ENCODE measurements around the gene CAMTA2. TPM values are rescaled to one million over a fixed set of nuclear protein-coding genes. Genes with fewer than 3 reads are reported as not detected.

The CAMTA2 gene
- polyA plus RNA-seq, 1 donor (not counting 4 experiments of a cell fraction or from before 2014, with no cell fraction given): 8.5 TPM

DNA sequence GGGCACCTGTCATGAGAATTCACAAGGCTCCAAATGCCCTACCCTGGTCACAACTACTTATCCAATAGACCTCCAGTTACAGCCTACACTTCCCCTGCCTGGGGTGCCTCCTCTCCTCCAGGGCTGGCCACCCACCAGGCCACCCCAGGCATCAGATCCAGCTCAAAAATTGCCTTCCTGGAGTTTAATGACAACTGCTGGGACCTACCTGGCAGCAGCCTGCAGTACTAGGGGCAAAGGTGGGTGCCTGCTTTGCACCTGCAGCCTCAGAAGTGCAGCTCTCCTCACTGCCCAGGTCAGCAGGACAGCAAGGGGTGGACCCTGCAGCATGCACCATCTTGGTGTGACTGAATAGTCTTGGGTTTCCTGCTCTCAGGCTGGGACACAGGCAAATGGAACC lies 51.8 kb downstream of the CAMTA2 start:
- Histone ChIP-seq H3K4me2 (ENCODE audit: control insufficient read depth, extremely low read depth, insufficient read depth, low read depth, low read length) (no peak overlapping the region), H3K27ac (ENCODE audit: control insufficient read depth, insufficient read depth, low read length) (no peak overlapping the region), H3K4me3 (ENCODE audit: control insufficient read depth in 2 of 3, extremely low read depth in 1 of 3, insufficient read depth in 2 of 3, low read depth in 1 of 3, low read length in 3 of 3) (no peak overlapping the region), H3K9me1 (ENCODE audit: control insufficient read depth, extremely low read depth, insufficient read depth, low read length) (no peaks in the 10 kb centered on the region), H3K4me1 (ENCODE audit: control insufficient read depth, extremely low read depth, insufficient read depth, low read length) (peaks cover 13% of the 10 kb centered on the region), H2AFZ (ENCODE audit: control insufficient read depth, low read length) (no peak overlapping the region), H3K27me3 (ENCODE audit: control insufficient read depth, extremely low read depth, insufficient read depth, low read length) (no peaks in the 10 kb centered on the region), H3K36me3 (ENCODE audit: control insufficient read depth in 2 of 2, extremely low read depth in 1 of 2, insufficient read depth in 2 of 2, low read length in 2 of 2) (peaks cover 10 to 19% of the 10 kb centered on the region in 2 experiments), H3K9ac (ENCODE audit: control insufficient read depth, extremely low read depth, insufficient read depth, low read length) (no peak overlapping the region), H4K20me1 (ENCODE audit: control insufficient read depth, extremely low read depth, insufficient read depth, low read length) (no peaks in the 10 kb centered on the region), H3K79me2 (ENCODE audit: control insufficient read depth, insufficient read depth, low read length) (peaks cover 21% of the 10 kb centered on the region), H3K9me3 (ENCODE audit: control insufficient read depth, low read depth, low read length) (no peaks in the 10 kb centered on the region)
- no peak for TF ChIP-seq CTCF (optimal IDR thresholded peaks at IDR 0.05 in 1 of 3, IDR thresholded peaks at IDR 0.05 in 1 of 3, conservative IDR thresholded peaks at IDR 0.05 in 1 of 3; ENCODE audit: extremely low read depth in 1 of 3, insufficient read depth in 2 of 3, low read length in 3 of 3)
- TF ChIP-seq EZH2 (IDR thresholded peaks at IDR 0.05; ENCODE audit: low read length): no peak
- DNase-seq (ENCODE audit: low read depth, low spot score): no peak
- dilution Hi-C loops (cut with MboI; ENCODE audit: extremely low pct_ligation_motif_present, low sequenced_read_pairs): no loop called here
- no peak for FAIRE-seq

DNA sequence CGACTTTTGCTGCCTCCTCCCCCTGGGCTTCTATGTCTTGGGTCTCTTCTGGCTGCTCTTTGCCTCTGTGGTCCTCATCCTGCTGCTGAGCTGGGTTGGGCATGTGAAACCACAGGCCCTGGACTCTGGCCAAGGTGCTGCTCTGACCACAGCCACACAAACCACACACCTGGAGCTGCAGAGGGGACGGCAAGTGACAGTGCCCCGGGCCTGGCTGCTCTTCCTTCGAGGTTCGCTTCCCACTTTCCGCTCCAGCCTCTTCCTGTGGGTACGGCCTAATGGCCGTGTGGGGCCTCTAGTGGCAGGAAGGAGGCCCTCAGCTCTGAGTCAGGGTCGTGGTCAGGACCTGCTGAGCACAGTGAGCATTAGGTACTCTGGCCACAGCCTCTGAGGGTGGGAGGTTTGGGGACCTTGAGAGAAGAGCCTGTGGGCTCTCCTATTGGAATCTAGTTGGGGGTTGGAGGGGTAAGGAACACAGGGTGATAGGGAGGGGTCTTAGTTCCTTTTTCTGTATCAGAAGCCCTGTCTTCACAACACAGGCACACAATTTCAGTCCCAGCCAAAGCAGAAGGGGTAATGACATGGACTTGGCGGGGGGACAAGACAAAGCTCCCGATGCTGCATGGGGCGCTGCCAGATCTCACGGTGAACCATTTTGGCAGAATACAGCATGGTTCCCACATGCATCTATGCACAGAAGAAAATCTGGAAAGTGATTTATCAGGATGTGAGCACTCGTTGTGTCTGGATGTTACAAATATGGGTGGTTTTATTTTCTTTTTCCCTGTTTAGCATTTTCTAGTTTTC lies 53.1 kb downstream of the CAMTA2 start:
- dilution Hi-C loops (cut with MboI; ENCODE audit: extremely low pct_ligation_motif_present, low sequenced_read_pairs): no loop called here
- peak overlapping the region; percentile 28 for H3K9ac ChIP-seq (ENCODE audit: control insufficient read depth, extremely low read depth, insufficient read depth, low read length)
- H3K79me2 ChIP-seq (ENCODE audit: control insufficient read depth, insufficient read depth, low read length): peaks cover 17% of the 10 kb centered on the region
- no peak overlapping the region for H2AFZ ChIP-seq (ENCODE audit: control insufficient read depth, low read length)
- peaks cover 10 to 19% of the 10 kb centered on the region in 2 experiments for H3K36me3 ChIP-seq (ENCODE audit: control insufficient read depth in 2 of 2, extremely low read depth in 1 of 2, insufficient read depth in 2 of 2, low read length in 2 of 2)
- no peak overlapping the region for H3K4me2 ChIP-seq (ENCODE audit: control insufficient read depth, extremely low read depth, insufficient read depth, low read depth, low read length)
- FAIRE-seq (no peak), DNase-seq (ENCODE audit: low read depth, low spot score) (no peak)
- TF ChIP-seq CTCF (optimal IDR thresholded peaks at IDR 0.05 in 1 of 3, IDR thresholded peaks at IDR 0.05 in 1 of 3, conservative IDR thresholded peaks at IDR 0.05 in 1 of 3; ENCODE audit: extremely low read depth in 1 of 3, insufficient read depth in 2 of 3, low read length in 3 of 3) (peak; percentile 20 to 50 (median 40)), EZH2 (IDR thresholded peaks at IDR 0.05; ENCODE audit: low read length) (no peak)
- H4K20me1 ChIP-seq (ENCODE audit: control insufficient read depth, extremely low read depth, insufficient read depth, low read length): no peaks in the 10 kb centered on the region
- H3K9me3 ChIP-seq (ENCODE audit: control insufficient read depth, low read depth, low read length): no peaks in the 10 kb centered on the region
- H3K4me1 ChIP-seq (ENCODE audit: control insufficient read depth, extremely low read depth, insufficient read depth, low read length): peaks cover 13% of the 10 kb centered on the region
- no peak overlapping the region for H3K27ac ChIP-seq (ENCODE audit: control insufficient read depth, insufficient read depth, low read length)
- H3K9me1 ChIP-seq (ENCODE audit: control insufficient read depth, extremely low read depth, insufficient read depth, low read length): no peaks in the 10 kb centered on the region
- H3K4me3 ChIP-seq (ENCODE audit: control insufficient read depth in 2 of 3, extremely low read depth in 1 of 3, insufficient read depth in 2 of 3, low read depth in 1 of 3, low read length in 3 of 3): no peak overlapping the region
- H3K27me3 ChIP-seq (ENCODE audit: control insufficient read depth, extremely low read depth, insufficient read depth, low read length): no peaks in the 10 kb centered on the region
